PFSK-1 (cell line): ENCODE measurements around the gene IPCEF1.

Experiments used
- FOXP2 ChIP-seq: optimal IDR thresholded peaks from 2 replicates; pipeline ENCODE3; 2011; ENCODE audit warnings: borderline replicate concordance, control low read depth, inconsistent platforms; ENCODE audit not compliant: insufficient read depth; ENCODE audit errors: extremely low read length, extremely low read depth
- POLR2AphosphoS5 ChIP-seq: IDR thresholded peaks from 2 replicates; pipeline ENCODE4 v1.6.1; 2012; ENCODE audit warnings: low read depth, mild to moderate bottlenecking, control low read depth, low read length, moderate library complexity
- SIN3A ChIP-seq: IDR thresholded peaks from 2 replicates; pipeline ENCODE4 v1.6.1; 2012; ENCODE audit warnings: mild to moderate bottlenecking, low read length, moderate library complexity, borderline replicate concordance; ENCODE audit not compliant: insufficient read depth
- TAF1 ChIP-seq: IDR thresholded peaks from 2 replicates; pipeline ENCODE4 v1.6.1; 2012; ENCODE audit warnings: low read length, control low read depth, borderline replicate concordance; ENCODE audit not compliant: insufficient read depth
- TF ChIP-seq, protein P1 (sequence below), 2 experiments: IDR thresholded peaks; 2 replicates each; pipeline versions ENCODE4 v1.6.1 to v1.8.0; 2011 to 2012; ENCODE audit warnings: low read depth in 2 of 2, low read length in 2 of 2, control low read depth in 1 of 2, inconsistent platforms in 1 of 2, mild to moderate bottlenecking in 1 of 2, moderate library complexity in 1 of 2; ENCODE audit not compliant: insufficient read depth in 1 of 2

DNA sequence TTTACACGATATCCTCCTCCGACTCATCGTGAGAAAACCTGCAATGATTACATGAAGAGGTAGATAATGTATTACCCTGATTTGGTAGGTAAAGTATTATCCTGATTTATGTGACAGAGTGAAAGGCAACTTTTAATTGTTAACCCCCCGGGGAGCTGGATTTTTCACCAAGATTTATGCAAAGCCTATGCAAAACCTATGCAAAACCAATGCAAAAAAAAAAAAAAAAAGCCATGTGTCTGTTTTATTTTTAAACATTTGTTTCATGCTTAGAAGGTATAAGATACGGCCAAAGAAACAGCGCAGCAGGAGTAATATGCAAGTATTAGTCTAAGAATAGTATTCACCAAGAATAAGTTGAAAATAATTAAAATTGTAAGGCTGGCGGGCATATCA is 109.9 kb downstream of the IPCEF1 start:
- TF ChIP-seq POLR2AphosphoS5 (no peak), SIN3A (no peak), FOXP2 (no peak), TAF1 (no peak)
- TF ChIP-seq, protein P1, sequence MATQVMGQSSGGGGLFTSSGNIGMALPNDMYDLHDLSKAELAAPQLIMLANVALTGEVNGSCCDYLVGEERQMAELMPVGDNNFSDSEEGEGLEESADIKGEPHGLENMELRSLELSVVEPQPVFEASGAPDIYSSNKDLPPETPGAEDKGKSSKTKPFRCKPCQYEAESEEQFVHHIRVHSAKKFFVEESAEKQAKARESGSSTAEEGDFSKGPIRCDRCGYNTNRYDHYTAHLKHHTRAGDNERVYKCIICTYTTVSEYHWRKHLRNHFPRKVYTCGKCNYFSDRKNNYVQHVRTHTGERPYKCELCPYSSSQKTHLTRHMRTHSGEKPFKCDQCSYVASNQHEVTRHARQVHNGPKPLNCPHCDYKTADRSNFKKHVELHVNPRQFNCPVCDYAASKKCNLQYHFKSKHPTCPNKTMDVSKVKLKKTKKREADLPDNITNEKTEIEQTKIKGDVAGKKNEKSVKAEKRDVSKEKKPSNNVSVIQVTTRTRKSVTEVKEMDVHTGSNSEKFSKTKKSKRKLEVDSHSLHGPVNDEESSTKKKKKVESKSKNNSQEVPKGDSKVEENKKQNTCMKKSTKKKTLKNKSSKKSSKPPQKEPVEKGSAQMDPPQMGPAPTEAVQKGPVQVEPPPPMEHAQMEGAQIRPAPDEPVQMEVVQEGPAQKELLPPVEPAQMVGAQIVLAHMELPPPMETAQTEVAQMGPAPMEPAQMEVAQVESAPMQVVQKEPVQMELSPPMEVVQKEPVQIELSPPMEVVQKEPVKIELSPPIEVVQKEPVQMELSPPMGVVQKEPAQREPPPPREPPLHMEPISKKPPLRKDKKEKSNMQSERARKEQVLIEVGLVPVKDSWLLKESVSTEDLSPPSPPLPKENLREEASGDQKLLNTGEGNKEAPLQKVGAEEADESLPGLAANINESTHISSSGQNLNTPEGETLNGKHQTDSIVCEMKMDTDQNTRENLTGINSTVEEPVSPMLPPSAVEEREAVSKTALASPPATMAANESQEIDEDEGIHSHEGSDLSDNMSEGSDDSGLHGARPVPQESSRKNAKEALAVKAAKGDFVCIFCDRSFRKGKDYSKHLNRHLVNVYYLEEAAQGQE (IDR thresholded peaks at IDR 0.05; ENCODE audit: insufficient read depth in 1 of 2, low read depth in 2 of 2, low read length in 2 of 2) = no peak
